Myocyte (in vitro differentiated cells): Measurements from ENCODE around the gene ATG14. TPM values are rescaled to one million over a fixed set of nuclear protein-coding genes. Genes with fewer than 3 reads are reported as not detected.

Experiments
- DNase-seq: peaks from one replicate; pipeline ENCODE4 v3.0.0-alpha.2; 2012; ENCODE audit warnings: low read depth
- total RNA-seq: library from RNA; depleted of rRNA; stranded (reverse); fragments of >200 nt; gene quantifications from 2 replicates; pipeline ENCODE4 v1.2.3, GENCODE V29; 2014

ATG14 gene
- total RNA-seq, 1 donor from 2014 or later = 14.9 TPM

- peak; percentile 57 for DNase-seq
Measured at GRCh38 chr14:55388160-55388559, 23.5 kb downstream of the ATG14 start.

- DNase-seq = no peak
Measured at GRCh38 chr14:55387121-55387520, 24.5 kb downstream of the ATG14 start.

GRCh38 chr14:55386037-55386808 lies 25.4 kb downstream of the ATG14 start:
- peak; percentile 53 for DNase-seq

GRCh38 chr14:55384536-55384935 lies 27.1 kb downstream of the ATG14 start:
- no peak for DNase-seq

GRCh38 chr14:55383541-55384140 lies 28.0 kb downstream of the ATG14 start:
- peak; percentile 64 for DNase-seq

- DNase-seq = peak; percentile 66
Measured at GRCh38 chr14:55383056-55383466, 28.6 kb downstream of the ATG14 start.

GRCh38 chr14:55382483-55382882 lies 29.1 kb downstream of the ATG14 start:
- DNase-seq = peak; percentile 31

- no peak for DNase-seq
Measured at GRCh38 chr14:55381561-55381960, 30.1 kb downstream of the ATG14 start.

- no peak for DNase-seq
Measured at GRCh38 chr14:55381040-55381439, 30.6 kb downstream of the ATG14 start.

GRCh38 chr14:55377236-55377635 lies 34.4 kb downstream of the ATG14 start:
- DNase-seq = no peak

- DNase-seq = no peak
Measured at GRCh38 chr14:55374771-55375170, 36.9 kb downstream of the ATG14 start.

GRCh38 chr14:55373784-55374705 lies 37.6 kb downstream of the ATG14 start:
- peak; percentile 48 for DNase-seq

GRCh38 chr14:55372825-55373224 lies 38.8 kb downstream of the ATG14 start:
- no peak for DNase-seq

- DNase-seq = no peak
Measured at GRCh38 chr14:55372423-55372822, 39.2 kb downstream of the ATG14 start.

- DNase-seq = no peak
Measured at GRCh38 chr14:55370883-55371455, 40.7 kb downstream of the ATG14 start.

GRCh38 chr14:55366271-55366670 lies 45.4 kb downstream of the ATG14 start:
- DNase-seq = peak; percentile 72

GRCh38 chr14:55361190-55361589 lies 50.4 kb downstream of the ATG14 start:
- no peak for DNase-seq

- DNase-seq = no peak
Measured at GRCh38 chr14:55359307-55359706, 52.3 kb downstream of the ATG14 start.

- no peak for DNase-seq
Measured at GRCh38 chr14:55356913-55357312, 54.7 kb downstream of the ATG14 start.

GRCh38 chr14:55355922-55356321 lies 55.7 kb downstream of the ATG14 start:
- no peak for DNase-seq

GRCh38 chr14:55354500-55354899 lies 57.1 kb downstream of the ATG14 start:
- DNase-seq = peak; percentile 58
